Measurements from ENCODE around the gene ABHD18.

GRCh38 chr4:128031756-128032384 lies 66.7 kb downstream of the ABHD18 start:
- TF ChIP-seq GATA2 (IDR thresholded peaks at IDR 0.05; ENCODE audit: low read depth, low read length) (no peak), GATA3 (IDR thresholded peaks at IDR 0.05; ENCODE audit: low read depth, low read length) (no peak)

All from SH-SY5Y (cell line).